K562 (cell line): ENCODE measurements around the gene TNIK. TPM values are rescaled to one million over a fixed set of nuclear protein-coding genes. Genes with fewer than 3 reads are reported as not detected.
A peak's percentile ranks its signal among the peaks of the same experiment; 100 is the strongest.

Experiments
- ATAC-seq: fragments of 200-7000 bp; cut with Tn5 transposase; 3 replicates; pipeline ENCODE4 v1.9.1; 2020; ENCODE audit warnings: moderate library complexity
- BruUV-seq: library from RNA; stranded (reverse); fragments of 400-500 nt; replicated peaks from 2 replicates; lab custom pipeline; 2021; lab: Mats Ljungman, UMichigan
- CTCF ChIA-PET: fragments of 300-600 bp; formaldehyde crosslinking; extraction: SDS; loops from one replicate; lab custom pipeline; 2021; ENCODE audit warnings: low intra/inter-chr PET ratio; lab: Yijun Ruan, JAX
- POLR2A ChIA-PET: fragments of 300-600, 350-650 bp; sonication (Branson Sonifier 250); formaldehyde crosslinking; extraction: SDS; loops from one replicate; lab custom pipeline; 2021; ENCODE audit warnings: antibody characterized with exemption, inconsistent platforms; lab: Yijun Ruan, JAX
- DNase-seq, 4 experiments: peaks; one replicate each; pipeline versions ENCODE4 v3.0.0 to v3.0.0-alpha.2; 2011 to 2018; ENCODE audit warnings: low spot score in 3 of 4, mixed read lengths in 3 of 4; ENCODE audit errors: extremely low read depth in 1 of 4
- FAIRE-seq: peaks from 2 replicates; lab custom pipeline; 2011; peaks lifted over from hg19 to GRCh38; lab: Jason Lieb, UNC
- H2AFZ ChIP-seq: 2 replicates; pipeline ENCODE4 v1.6.0; 2011; ENCODE audit warnings: low read depth, low read length, control low read depth, inconsistent platforms
- H3K27ac ChIP-seq: fragments of 200-600 bp; 3 replicates; pipeline ENCODE4 v1.8.0; 2011; ENCODE audit warnings: low read depth, mild to moderate bottlenecking, control low read depth, inconsistent platforms, low read length, moderate library complexity, mixed read lengths; ENCODE audit errors: extremely low read depth
- H3K27me3 ChIP-seq, 2 experiments: fragments of 300-600 bp in 1 of 2; 2 replicates in 1 of 2; 3 replicates in 1 of 2; pipeline versions ENCODE4 v1.6.0 to v1.8.0; 2011; ENCODE audit warnings: inconsistent platforms in 2 of 2, low read length in 2 of 2, mild to moderate bottlenecking in 1 of 2, mixed read lengths in 1 of 2, moderate library complexity in 1 of 2; ENCODE audit not compliant: control insufficient read depth in 2 of 2, insufficient read depth in 2 of 2
- H3K36me3 ChIP-seq: fragments of 300-600 bp; 3 replicates; pipeline ENCODE4 v1.8.0; 2011; ENCODE audit warnings: mild to moderate bottlenecking, low read length, inconsistent platforms; ENCODE audit not compliant: control insufficient read depth, insufficient read depth
- H3K4me1 ChIP-seq, 2 experiments: fragments of 200-600 bp in 1 of 2; replicated peaks in 1 of 2; 2 replicates in 1 of 2; 3 replicates in 1 of 2; pipeline versions ENCODE4 v1.5.1 to v1.8.0; 2011; ENCODE audit warnings: inconsistent platforms in 2 of 2, low read length in 2 of 2, mild to moderate bottlenecking in 1 of 2, mixed read lengths in 1 of 2, moderate library complexity in 1 of 2; ENCODE audit not compliant: control insufficient read depth in 2 of 2, insufficient read depth in 2 of 2
- H3K4me2 ChIP-seq: 2 replicates; pipeline ENCODE4 v1.6.1; 2011; ENCODE audit warnings: low read length, control low read depth, inconsistent platforms, mixed read lengths; ENCODE audit not compliant: insufficient read depth
- H3K4me3 ChIP-seq: fragments of 200-600 bp; sonication (generic), shearing (Covaris generic); 2 replicates; pipeline ENCODE4 v1.5.1; 2016; ENCODE audit warnings: control low read depth, inconsistent platforms
- H3K79me2 ChIP-seq: fragments of 200-600 bp; 3 replicates; pipeline ENCODE4 v1.8.0; 2011; ENCODE audit warnings: low read length, inconsistent platforms; ENCODE audit not compliant: control insufficient read depth, insufficient read depth
- H3K9ac ChIP-seq, 2 experiments: 2 replicates each; pipeline versions ENCODE4 v1.6.0 to v1.6.1; 2011; ENCODE audit warnings: low read depth in 2 of 2, low read length in 2 of 2, control low read depth in 1 of 2, inconsistent platforms in 1 of 2, mild to moderate bottlenecking in 1 of 2, mixed read lengths in 1 of 2; ENCODE audit not compliant: insufficient read depth in 1 of 2
- H3K9me1 ChIP-seq: one replicate; pipeline ENCODE4 v1.6.0; 2011; ENCODE audit warnings: inconsistent platforms, mild to moderate bottlenecking, low read length, moderate library complexity; ENCODE audit not compliant: control insufficient read depth, insufficient read depth
- H3K9me3 ChIP-seq: replicated peaks from 2 replicates; pipeline ENCODE4 v1.5.1; 2011; ENCODE audit warnings: low read depth, low read length, inconsistent platforms; ENCODE audit not compliant: control insufficient read depth, insufficient read depth
- H4K20me1 ChIP-seq: replicated peaks from 2 replicates; pipeline ENCODE4 v1.6.1; 2011; ENCODE audit warnings: low read length, inconsistent platforms, mixed read lengths; ENCODE audit not compliant: control insufficient read depth, insufficient read depth
- ATF7 ChIP-seq: fragments of 450-650 bp; IDR thresholded peaks from 2 replicates; pipeline ENCODE4 v1.7.1; 2014; ENCODE audit warnings: mild to moderate bottlenecking, moderate library complexity
- NFYB ChIP-seq: IDR thresholded peaks from 2 replicates; pipeline ENCODE4 v1.6.1; 2011; ENCODE audit warnings: mild to moderate bottlenecking, moderate library complexity; ENCODE audit not compliant: insufficient read length; ENCODE audit errors: extremely low read depth
- POLR2AphosphoS2 ChIP-seq: IDR thresholded peaks from 2 replicates; pipeline ENCODE4 v1.6.1; 2012; ENCODE audit warnings: low read length, improper control_type of control experiment
- ZBTB43 ChIP-seq: sonication (generic); formaldehyde crosslinking; IDR thresholded peaks from 2 replicates; pipeline ENCODE4 v1.8.0; 2023; ENCODE audit warnings: mild to moderate bottlenecking, missing genetic modification reagents
- ZNF518B ChIP-seq: fragments of 250-450 bp; sonication (Bioruptor Pico); IDR thresholded peaks from 2 replicates; pipeline ENCODE4 v1.5.0; 2021; ENCODE audit warnings: mild to moderate bottlenecking, moderate library complexity
- WGBS: fragments of 100-300 bp; shearing (Covaris generic); methylation state at CpG from one replicate; pipeline ENCODE4 v1.1.6; 2016; ENCODE audit warnings: low coverage, mixed read lengths; ENCODE audit not compliant: insufficient coverage; ENCODE audit errors: missing lambda C conversion rate; 5-methylcytosine and 5-hydroxymethylcytosine counted together
- in situ Hi-C: fragments of 300-500 bp; cut with MboI; formaldehyde crosslinking; loops from 4 replicates; pipeline ENCODE4 v1.15.0; 2018; ENCODE audit warnings: inconsistent platforms, mixed read lengths
- intact Hi-C: fragments of 100-400 bp; cut with micrococcal nuclease; formaldehyde crosslinking; loops from 2 replicates; pipeline ENCODE4 v1.14.2; 2022
- polyA plus RNA-seq, 8 experiments: library from polyadenylated mRNA; depleted of rRNA in 4 of 8; stranded (reverse) in 5 of 8; unstranded in 3 of 8; fragments of >200 nt; fragmentation: Nextera tagmentation in 2 of 8; fragmentation: Illumina TruSeq in 1 of 8; extraction: Ambion mirVana in 2 of 8; extraction: Trizol in 1 of 8; gene quantifications; 2 replicates each; pipeline versions ENCODE4 v1.2.1 to v1.2.3, GENCODE V29; 2011 to 2014; ENCODE audit warnings: inconsistent platforms in 1 of 8, missing spikeins in 1 of 8
- total RNA-seq, 7 experiments: library from RNA; depleted of rRNA in 6 of 7; stranded (reverse); fragments of >200 nt in 6 of 7; fragmentation: Illumina TruSeq in 2 of 7; extraction: Trizol in 2 of 7; gene quantifications; 2 replicates each; pipeline versions ENCODE4 v1.2.1 to v1.2.3, GENCODE V29; 2011 to 2021; ENCODE audit warnings: low replicate concordance in 1 of 7

TNIK gene
- total and polyA plus RNA-seq, 9 of the 15 experiments (the other 6 are each of a cell fraction or from before 2014, with no cell fraction given): 6.6 to 39.0 (median 24.7) TPM

- CTCF ChIA-PET: no interaction called here
- no peaks in the 10 kb centered on the region for H3K36me3 ChIP-seq
- no peak for ATAC-seq
- no peak overlapping the region for H3K27ac ChIP-seq
- FAIRE-seq: no peak
- H3K27me3 ChIP-seq: no peaks in the 10 kb centered on the region
- no peaks in the 10 kb centered on the region for H3K9me1 ChIP-seq
- POLR2A ChIA-PET: no interaction called here
- H3K4me2 ChIP-seq: no peak overlapping the region
- in situ Hi-C loops: no loop called here
- BruUV-seq: no TSS peak
- no peak for DNase-seq
- H3K9ac ChIP-seq: 0 out of 4 replicates have a peak overlapping the region, but pooled peaks of 1 of the 2 experiments have one; percentile 36
- no peaks in the 10 kb centered on the region; a peak in 1 of 5 replicates for H3K4me1 ChIP-seq
- intact Hi-C loops: no loop called here
- WGBS: 57% methylated on average over 2 of the region's 2 CpGs
- no peak overlapping the region for H3K4me3 ChIP-seq
- no peak for TF ChIP-seq POLR2AphosphoS2
- TF ChIP-seq NFYB: no peak
- no peak for TF ChIP-seq ZNF518B (CRISPR knock-in tag)
- TF ChIP-seq ATF7: no peak
- TF ChIP-seq ZBTB43 (CRISPR knock-in tag): no peak
- no peaks in the 10 kb centered on the region for H3K9me3 ChIP-seq
- peaks cover 7% of the 10 kb centered on the region for H4K20me1 ChIP-seq
- H2AFZ ChIP-seq: no peak overlapping the region
- peaks cover 51% of the 10 kb centered on the region for H3K79me2 ChIP-seq
Observed at GRCh38 chr3:171399842-171400241, 60.4 kb downstream of the TNIK start.
